Chondrocyte (in vitro differentiated cells): ENCODE data around the gene PURA. TPM values are rescaled to one million over a fixed set of nuclear protein-coding genes. Genes with fewer than 3 reads are reported as not detected.
A peak's percentile ranks its signal among the peaks of the same experiment; 100 is the strongest.

Experiments used
- DNase-seq: peaks from one replicate; pipeline ENCODE4 v3.0.0; 2021; ENCODE audit warnings: mixed read lengths, low spot score
- H3K27ac Mint-ChIP-seq: one replicate; pipeline ENCODE4 v1.8.0; 2021; ENCODE audit warnings: mild to moderate bottlenecking, moderate library complexity, mixed read lengths; ENCODE audit not compliant: unreplicated experiment
- H3K27me3 Mint-ChIP-seq: 2 replicates; pipeline ENCODE4 v1.8.0; 2021; ENCODE audit warnings: low read depth, mixed read lengths
- H3K36me3 Mint-ChIP-seq: 2 replicates; pipeline ENCODE4 v1.8.0; 2021; ENCODE audit warnings: low read depth, mixed read lengths
- H3K4me1 Mint-ChIP-seq: 2 replicates; pipeline ENCODE4 v1.8.0; 2021; ENCODE audit warnings: low read depth, mild to moderate bottlenecking, mixed read lengths
- H3K4me3 Mint-ChIP-seq: one replicate; pipeline ENCODE4 v1.8.0; 2021; ENCODE audit warnings: mild to moderate bottlenecking, moderate library complexity, mixed read lengths; ENCODE audit not compliant: unreplicated experiment
- H3K9me3 Mint-ChIP-seq: 2 replicates; pipeline ENCODE4 v1.8.0; 2021; ENCODE audit warnings: low read depth, mixed read lengths
- CTCF ChIP-seq: fragments of 200-600 bp; sonication (generic); IDR thresholded peaks from 2 replicates; pipeline ENCODE4 v1.5.0; 2021; ENCODE audit warnings: antibody characterized with exemption, mild to moderate bottlenecking, moderate library complexity
- total RNA-seq: library from RNA; stranded (reverse); gene quantifications from 3 replicates; pipeline ENCODE4 v1.2.1, GENCODE V29; 2021

The PURA gene
- total RNA-seq, 1 donor from 2014 or later = 16.7 TPM

GRCh38 chr5:140116716-140117115, 2.8 kb downstream of the PURA start:
- TF ChIP-seq CTCF = no peak
- H3K4me3 Mint-ChIP-seq = no peak overlapping the region

GRCh38 chr5:140117523-140117922, 3.6 kb downstream of the PURA start:
- no peaks in the 10 kb centered on the region for H3K27me3 Mint-ChIP-seq
- H3K9me3 Mint-ChIP-seq = no peaks in the 10 kb centered on the region
- H3K36me3 Mint-ChIP-seq = no peaks in the 10 kb centered on the region
- H3K27ac Mint-ChIP-seq = no peak overlapping the region
- no peak overlapping the region for H3K4me3 Mint-ChIP-seq
- peaks cover 46% of the 10 kb centered on the region for H3K4me1 Mint-ChIP-seq
- DNase-seq = no peak
- TF ChIP-seq CTCF = no peak

More at GRCh38 chr5:140116716-140117115, 2.8 kb downstream of the PURA start:
- H3K9me3 Mint-ChIP-seq = no peaks in the 10 kb centered on the region
- H3K27ac Mint-ChIP-seq = no peak overlapping the region
- H3K36me3 Mint-ChIP-seq = no peaks in the 10 kb centered on the region
- no peak for DNase-seq
- peaks cover 3% of the 10 kb centered on the region for H3K27me3 Mint-ChIP-seq
- H3K4me1 Mint-ChIP-seq = peaks cover 52% of the 10 kb centered on the region

GRCh38 chr5:140118302-140118936, 4.5 kb downstream of the PURA start:
- Mint-ChIP-seq H3K27me3 (no peaks in the 10 kb centered on the region), H3K27ac (no peak overlapping the region), H3K9me3 (no peaks in the 10 kb centered on the region), H3K36me3 (no peaks in the 10 kb centered on the region), H3K4me3 (no peak overlapping the region), H3K4me1 (peaks cover 37% of the 10 kb centered on the region)
- peak; percentile 18 for TF ChIP-seq CTCF
- no peak for DNase-seq

GRCh38 chr5:140125637-140126036, 11.7 kb downstream of the PURA start, which contains the start of gene IGIP:
IGIP (plus strand) TSS chr5:140125937; CDS start chr5:140128477, 2,540 bp downstream.
- Mint-ChIP-seq H3K27ac (no peak within 1 kb of the TSS), H3K36me3 (no peaks in the 10 kb centered on the region), H3K27me3 (no peaks in the 10 kb centered on the region), H3K4me1 (peaks cover 7% of the 10 kb centered on the region), H3K9me3 (no peaks in the 10 kb centered on the region), H3K4me3 (no peak within 1 kb of the TSS)
- no peak for TF ChIP-seq CTCF
- no peak for DNase-seq

GRCh38 chr5:140126315-140127012, 12.6 kb downstream of the PURA start:
- no peak for DNase-seq
- Mint-ChIP-seq H3K4me1 (peaks cover 8% of the 10 kb centered on the region), H3K27ac (no peak overlapping the region), H3K36me3 (no peaks in the 10 kb centered on the region), H3K4me3 (no peak overlapping the region), H3K27me3 (no peaks in the 10 kb centered on the region), H3K9me3 (no peaks in the 10 kb centered on the region)
- TF ChIP-seq CTCF = no peak
